Measurements from ENCODE around the gene PHF8.

PHF8 gene

DNA sequence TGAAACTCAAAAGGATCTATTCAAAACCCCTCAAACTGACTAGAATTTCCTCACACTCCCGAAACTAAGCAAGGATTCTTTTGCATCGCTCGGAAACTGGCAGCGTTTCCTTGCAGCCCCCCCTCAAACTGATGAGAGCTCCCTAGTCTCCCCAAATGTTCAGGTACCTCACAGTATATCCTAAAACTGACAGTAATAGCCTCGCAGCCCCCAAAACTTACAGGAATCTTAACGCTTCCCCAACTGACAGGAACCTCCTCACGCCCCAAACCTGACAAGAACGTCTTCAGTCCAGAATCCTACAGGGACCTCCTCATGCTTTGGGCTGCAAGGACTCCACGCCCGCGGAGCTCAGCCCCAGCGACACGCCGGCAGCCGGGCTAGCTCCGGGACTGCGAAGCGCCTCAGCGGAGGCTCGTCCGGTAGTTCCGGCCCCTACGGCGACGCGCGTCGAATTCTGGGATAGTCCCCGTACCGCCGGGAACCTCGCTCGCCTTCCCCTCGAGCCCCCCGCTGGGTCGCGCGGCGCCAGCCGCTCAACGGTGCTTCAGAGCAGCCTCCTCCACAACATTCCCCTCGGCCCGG is 640 bp downstream of the PHF8 start:
- H3K9me2 ChIP-seq (replicated peaks; ENCODE audit: insufficient read depth, low read length): no peaks in the 10 kb centered on the region

DNA sequence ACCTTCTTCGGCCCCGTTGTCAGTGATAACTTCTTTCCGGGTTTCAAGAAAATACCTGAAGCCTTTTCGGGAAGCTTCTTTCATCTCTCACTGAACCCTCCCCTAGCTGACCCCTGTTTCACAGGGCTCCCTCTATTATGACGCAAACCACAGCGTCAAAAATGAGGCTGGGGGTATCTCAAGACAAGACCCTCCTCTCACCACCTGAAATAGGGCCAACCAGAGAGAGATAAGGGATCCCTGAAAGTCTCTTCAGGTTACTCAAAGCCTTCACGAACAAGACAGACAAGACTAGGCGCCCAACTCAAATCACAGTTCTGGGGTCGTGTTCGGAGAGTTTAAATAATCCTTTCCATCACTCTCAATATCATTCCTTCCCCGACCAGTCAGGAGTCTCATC is 1.2 kb downstream of the PHF8 start:
- H3K9ac ChIP-seq (ENCODE audit: low read length): peak overlapping the region; percentile 93
- H3K9me3 ChIP-seq (ENCODE audit: insufficient read depth, low read length): no peaks in the 10 kb centered on the region
- no peaks in the 10 kb centered on the region for H4K20me1 ChIP-seq (ENCODE audit: low read depth, low read length)
- H3K27ac ChIP-seq (ENCODE audit: low read depth, low read length): peak overlapping the region; percentile 88
- H3K4me3 ChIP-seq (ENCODE audit: insufficient read depth, low read length, poor library complexity, severe bottlenecking): peak overlapping the region; percentile 95
- H2AFZ ChIP-seq (ENCODE audit: low read depth, low read length, severe bottlenecking): no peak overlapping the region
- H3K4me2 ChIP-seq (ENCODE audit: low read depth, low read length, poor library complexity, severe bottlenecking): peak overlapping the region; percentile 87
- H3K9me2 ChIP-seq (replicated peaks; ENCODE audit: insufficient read depth, low read length): no peaks in the 10 kb centered on the region
- peaks cover 10% of the 10 kb centered on the region; the same call in 1 of the 2 replicates for H3K79me2 ChIP-seq (ENCODE audit: insufficient read depth, low read length)
- H3K27me3 ChIP-seq (ENCODE audit: low read length): no peaks in the 10 kb centered on the region
- TF ChIP-seq, protein P1, sequence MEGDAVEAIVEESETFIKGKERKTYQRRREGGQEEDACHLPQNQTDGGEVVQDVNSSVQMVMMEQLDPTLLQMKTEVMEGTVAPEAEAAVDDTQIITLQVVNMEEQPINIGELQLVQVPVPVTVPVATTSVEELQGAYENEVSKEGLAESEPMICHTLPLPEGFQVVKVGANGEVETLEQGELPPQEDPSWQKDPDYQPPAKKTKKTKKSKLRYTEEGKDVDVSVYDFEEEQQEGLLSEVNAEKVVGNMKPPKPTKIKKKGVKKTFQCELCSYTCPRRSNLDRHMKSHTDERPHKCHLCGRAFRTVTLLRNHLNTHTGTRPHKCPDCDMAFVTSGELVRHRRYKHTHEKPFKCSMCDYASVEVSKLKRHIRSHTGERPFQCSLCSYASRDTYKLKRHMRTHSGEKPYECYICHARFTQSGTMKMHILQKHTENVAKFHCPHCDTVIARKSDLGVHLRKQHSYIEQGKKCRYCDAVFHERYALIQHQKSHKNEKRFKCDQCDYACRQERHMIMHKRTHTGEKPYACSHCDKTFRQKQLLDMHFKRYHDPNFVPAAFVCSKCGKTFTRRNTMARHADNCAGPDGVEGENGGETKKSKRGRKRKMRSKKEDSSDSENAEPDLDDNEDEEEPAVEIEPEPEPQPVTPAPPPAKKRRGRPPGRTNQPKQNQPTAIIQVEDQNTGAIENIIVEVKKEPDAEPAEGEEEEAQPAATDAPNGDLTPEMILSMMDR (IDR thresholded peaks at IDR 0.05; ENCODE audit: insufficient read depth, low read length, poor library complexity, severe bottlenecking): no peak
- no peak for TF ChIP-seq EZH2phosphoT487 (conservative IDR thresholded peaks at IDR 0.05; ENCODE audit: low read length)
- no peaks in the 10 kb centered on the region; the same call in 1 of the 2 replicates for H3K36me3 ChIP-seq (ENCODE audit: low read length)
- H3F3A ChIP-seq (ENCODE audit: insufficient read depth): 0 out of 2 replicates have a peak, but pooled peaks cover 5% of the 10 kb centered on the region

More for the DNA sequence above, 640 bp downstream of the PHF8 start:
- H3K27ac ChIP-seq (ENCODE audit: low read depth, low read length): peak overlapping the region; percentile 88
- peaks cover 10% of the 10 kb centered on the region; the same call in 1 of the 2 replicates for H3K79me2 ChIP-seq (ENCODE audit: insufficient read depth, low read length)
- no peak for TF ChIP-seq EZH2phosphoT487 (conservative IDR thresholded peaks at IDR 0.05; ENCODE audit: low read length)
- TF ChIP-seq, protein P1 (IDR thresholded peaks at IDR 0.05; ENCODE audit: insufficient read depth, low read length, poor library complexity, severe bottlenecking): no peak
- H3F3A ChIP-seq (ENCODE audit: insufficient read depth): 0 out of 2 replicates have a peak, but pooled peaks cover 5% of the 10 kb centered on the region
- peak overlapping the region; percentile 95 for H3K4me3 ChIP-seq (ENCODE audit: insufficient read depth, low read length, poor library complexity, severe bottlenecking)
- H3K36me3 ChIP-seq (ENCODE audit: low read length): no peaks in the 10 kb centered on the region; the same call in 1 of the 2 replicates
- peak overlapping the region; percentile 87 for H3K4me2 ChIP-seq (ENCODE audit: low read depth, low read length, poor library complexity, severe bottlenecking)
- no peaks in the 10 kb centered on the region for H4K20me1 ChIP-seq (ENCODE audit: low read depth, low read length)
- H3K27me3 ChIP-seq (ENCODE audit: low read length): no peaks in the 10 kb centered on the region
- H3K9ac ChIP-seq (ENCODE audit: low read length): peak overlapping the region; percentile 93
- peak overlapping the region; percentile 70 for H2AFZ ChIP-seq (ENCODE audit: low read depth, low read length, severe bottlenecking)
- no peaks in the 10 kb centered on the region for H3K9me3 ChIP-seq (ENCODE audit: insufficient read depth, low read length)

DNA sequence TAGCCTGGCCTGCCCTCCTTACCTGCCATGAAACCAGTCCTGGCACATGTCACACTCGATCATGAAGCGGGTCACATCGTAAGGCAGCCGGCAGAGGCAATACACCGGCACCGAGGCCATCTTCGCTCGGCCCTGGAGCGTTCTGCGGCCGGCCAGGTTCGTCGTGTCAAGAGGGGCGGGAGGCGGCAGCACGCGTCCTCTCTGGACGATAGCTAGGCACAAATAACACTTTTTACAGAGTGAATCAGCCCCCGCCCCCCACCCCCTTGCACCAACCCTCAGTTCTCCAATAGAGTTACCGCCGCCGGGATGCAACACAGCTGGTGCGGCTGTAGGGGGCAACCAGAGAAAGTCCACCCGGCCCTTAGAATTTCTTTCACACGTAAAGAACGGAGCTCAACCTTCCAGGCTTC is 1.7 kb downstream of the PHF8 start:
- Histone ChIP-seq H3K9me2 (replicated peaks; ENCODE audit: insufficient read depth, low read length) (no peaks in the 10 kb centered on the region), H3K27ac (ENCODE audit: low read depth, low read length) (peak overlapping the region; percentile 88; the same call in 1 of the 2 replicates), H3K9ac (ENCODE audit: low read length) (peak overlapping the region; percentile 93), H3F3A (ENCODE audit: insufficient read depth) (0 out of 2 replicates have a peak, but pooled peaks cover 5% of the 10 kb centered on the region), H3K36me3 (ENCODE audit: low read length) (peaks cover under 1% of the 10 kb centered on the region; the same call in 1 of the 2 replicates), H3K4me2 (ENCODE audit: low read depth, low read length, poor library complexity, severe bottlenecking) (peak overlapping the region; percentile 87), H3K4me3 (ENCODE audit: insufficient read depth, low read length, poor library complexity, severe bottlenecking) (peak overlapping the region; percentile 95), H2AFZ (ENCODE audit: low read depth, low read length, severe bottlenecking) (no peak overlapping the region), H3K27me3 (ENCODE audit: low read length) (no peaks in the 10 kb centered on the region), H3K9me3 (ENCODE audit: insufficient read depth, low read length) (no peaks in the 10 kb centered on the region), H3K79me2 (ENCODE audit: insufficient read depth, low read length) (peaks cover 10% of the 10 kb centered on the region; the same call in 1 of the 2 replicates), H4K20me1 (ENCODE audit: low read depth, low read length) (no peaks in the 10 kb centered on the region)
- TF ChIP-seq, protein P1 (IDR thresholded peaks at IDR 0.05; ENCODE audit: insufficient read depth, low read length, poor library complexity, severe bottlenecking): no peak
- no peak for TF ChIP-seq EZH2phosphoT487 (conservative IDR thresholded peaks at IDR 0.05; ENCODE audit: low read length)

All from SU-DHL-6 (cell line).